HEK293 (cell line): ENCODE results near the gene TUBGCP6.

Experiments used
- CTCF ChIA-PET: fragments of 350-600 bp; formaldehyde crosslinking; extraction: SDS; loops from one replicate; lab custom pipeline; 2021; ENCODE audit warnings: antibody characterized with exemption; lab: Yijun Ruan, JAX
- POLR2A ChIA-PET: fragments of 300-600 bp; formaldehyde crosslinking; extraction: SDS; loops from one replicate; lab custom pipeline; 2020; ENCODE audit warnings: antibody characterized with exemption, inconsistent platforms; lab: Yijun Ruan, JAX
- H3K27ac ChIP-seq: fragments of 200-500 bp; sonication (Bioruptor generic); 2 replicates; pipeline ENCODE4 v1.5.1; 2014; ENCODE audit warnings: low read depth, low read length, control low read depth, inconsistent platforms; ENCODE audit errors: extremely low read depth
- H3K36me3 ChIP-seq, 2 experiments: fragments of 200-500 bp in 1 of 2; sonication (Bioruptor generic) in 1 of 2; 1 replicate in 1 of 2; 2 replicates in 1 of 2; pipeline ENCODE4 v1.5.1; 2014 to 2017; ENCODE audit warnings: inconsistent platforms in 2 of 2, low read length in 2 of 2; ENCODE audit not compliant: control insufficient read depth in 2 of 2, insufficient read depth in 1 of 2
- H3K4me1 ChIP-seq: fragments of 200-500 bp; sonication (Bioruptor generic); 2 replicates; pipeline ENCODE4 v1.5.1; 2014; ENCODE audit warnings: mild to moderate bottlenecking, low read length, inconsistent platforms; ENCODE audit not compliant: control insufficient read depth, insufficient read depth
- H3K4me3 ChIP-seq: 2 replicates; pipeline ENCODE4 v1.5.1; 2011; ENCODE audit warnings: low read depth, mild to moderate bottlenecking, control low read depth, low read length, moderate library complexity
- H3K9me3 ChIP-seq: fragments of 200-500 bp; sonication (Bioruptor generic); 2 replicates; pipeline ENCODE4 v1.5.1; 2014; ENCODE audit warnings: low read depth, low read length, inconsistent platforms; ENCODE audit not compliant: control insufficient read depth, insufficient read depth
- AEBP2 ChIP-seq: fragments of 450-650 bp; formaldehyde crosslinking; IDR thresholded peaks from 2 replicates; pipeline ENCODE4 v1.5.1; 2016; ENCODE audit warnings: missing biosample characterization, missing genetic modification characterization, borderline replicate concordance
- GFI1B ChIP-seq: fragments of 450-650 bp; formaldehyde crosslinking; IDR thresholded peaks from 2 replicates; pipeline ENCODE4 v1.5.1; 2016; ENCODE audit warnings: missing biosample characterization, missing genetic modification characterization
- GLI2 ChIP-seq: fragments of 450-650 bp; formaldehyde crosslinking; IDR thresholded peaks from 2 replicates; pipeline ENCODE4; 2017; ENCODE audit warnings: missing biosample characterization, missing genetic modification characterization, low read depth, borderline replicate concordance
- KLF17 ChIP-seq: fragments of 450-650 bp; formaldehyde crosslinking; IDR thresholded peaks from 2 replicates; pipeline ENCODE4 v1.5.1; 2016; ENCODE audit warnings: missing biosample characterization, missing genetic modification characterization
- KLF9 ChIP-seq: fragments of 450-650 bp; formaldehyde crosslinking; IDR thresholded peaks from 2 replicates; pipeline ENCODE4 v1.5.1; 2016; ENCODE audit warnings: missing biosample characterization, missing genetic modification characterization, low read depth
- PRDM10 ChIP-seq: fragments of 450-650 bp; formaldehyde crosslinking; IDR thresholded peaks from 2 replicates; pipeline ENCODE4 v1.5.1; 2016; ENCODE audit warnings: missing biosample characterization, missing genetic modification characterization
- PRDM2 ChIP-seq: fragments of 450-650 bp; formaldehyde crosslinking; IDR thresholded peaks from 2 replicates; pipeline ENCODE4 v1.5.1; 2016; ENCODE audit warnings: missing biosample characterization, missing genetic modification characterization, borderline replicate concordance
- SETDB1 ChIP-seq: IDR thresholded peaks from one replicate; pipeline ENCODE4 v1.6.1; 2017; ENCODE audit warnings: mild to moderate bottlenecking, low read length, moderate library complexity, mixed read lengths; ENCODE audit not compliant: insufficient read length
- SP2 ChIP-seq: fragments of 450-650 bp; formaldehyde crosslinking; IDR thresholded peaks from 2 replicates; pipeline ENCODE4 v1.5.1; 2016; ENCODE audit warnings: missing biosample characterization, missing genetic modification characterization
- ZBTB21 ChIP-seq: fragments of 450-650 bp; formaldehyde crosslinking; IDR thresholded peaks from 2 replicates; pipeline ENCODE4 v1.5.1; 2017; ENCODE audit warnings: missing biosample characterization, missing genetic modification characterization
- ZNF202 ChIP-seq: fragments of 450-650 bp; formaldehyde crosslinking; IDR thresholded peaks from 2 replicates; pipeline ENCODE4 v1.5.1; 2016; ENCODE audit warnings: missing biosample characterization, missing genetic modification characterization, borderline replicate concordance
- ZNF239 ChIP-seq: fragments of 450-650 bp; formaldehyde crosslinking; IDR thresholded peaks from 2 replicates; pipeline ENCODE4 v1.5.1; 2016; ENCODE audit warnings: missing biosample characterization, missing genetic modification characterization
- ZNF280D ChIP-seq: fragments of 450-650 bp; formaldehyde crosslinking; IDR thresholded peaks from 2 replicates; pipeline ENCODE4 v1.5.1; 2016; ENCODE audit warnings: missing biosample characterization, missing genetic modification characterization
- ZNF350 ChIP-seq: fragments of 450-650 bp; formaldehyde crosslinking; IDR thresholded peaks from 2 replicates; pipeline ENCODE4 v1.5.0; 2017; ENCODE audit warnings: missing biosample characterization, mild to moderate bottlenecking, missing genetic modification characterization
- ZNF354C ChIP-seq: fragments of 450-650 bp; formaldehyde crosslinking; IDR thresholded peaks from 2 replicates; pipeline ENCODE4 v1.5.1; 2016; ENCODE audit warnings: missing biosample characterization, missing genetic modification characterization, low read depth, borderline replicate concordance
- ZNF510 ChIP-seq: fragments of 450-650 bp; formaldehyde crosslinking; IDR thresholded peaks from 2 replicates; pipeline ENCODE4 v1.5.1; 2018; ENCODE audit warnings: mild to moderate bottlenecking, missing genetic modification characterization, missing biosample characterization; ENCODE audit not compliant: insufficient replicate concordance
- ZNF514 ChIP-seq: fragments of 450-650 bp; formaldehyde crosslinking; IDR thresholded peaks from 2 replicates; pipeline ENCODE4 v1.5.1; 2016; ENCODE audit warnings: missing biosample characterization, missing genetic modification characterization
- ZNF521 ChIP-seq: fragments of 450-650 bp; formaldehyde crosslinking; IDR thresholded peaks from 2 replicates; pipeline ENCODE4 v1.5.1; 2017; ENCODE audit warnings: missing biosample characterization, mild to moderate bottlenecking, missing genetic modification characterization
- ZNF658 ChIP-seq: fragments of 450-650 bp; formaldehyde crosslinking; IDR thresholded peaks from 2 replicates; pipeline ENCODE4; 2016; ENCODE audit warnings: missing biosample characterization, missing genetic modification characterization

Gene TUBGCP6

GRCh38 chr22:50175191-50175461 is 69.7 kb downstream of the TUBGCP6 start:
- POLR2A ChIA-PET: interaction anchor here (0.6 kb wide), 1 partner anchor 33 kb away, joined by 4 read pairs; no protein-coding TSS in a partner anchor
- TF ChIP-seq ZNF280D (tag by site-specific recombination) (no peak), ZNF514 (no peak), ZBTB21 (tag by site-specific recombination) (no peak), PRDM10 (no peak), SETDB1 (no peak), ZNF510 (no peak), ZNF521 (tag by site-specific recombination) (no peak), ZNF354C (no peak), ZNF239 (tag by site-specific recombination) (no peak)
- CTCF ChIA-PET: no interaction called here

GRCh38 chr22:50174382-50175190 is 70.2 kb downstream of the TUBGCP6 start:
- no peak overlapping the region for H3K4me3 ChIP-seq
- H3K27ac ChIP-seq: no peak overlapping the region
- H3K4me1 ChIP-seq: no peaks in the 10 kb centered on the region
- no peaks in the 10 kb centered on the region for H3K9me3 ChIP-seq
- CTCF ChIA-PET: no interaction called here
- H3K36me3 ChIP-seq: peaks cover 0 to 23% of the 10 kb centered on the region in 2 experiments; a peak in 1 of 3 replicates
- POLR2A ChIA-PET: interaction anchor here (0.6 kb wide), 1 partner anchor 34 kb away, joined by 4 read pairs; no protein-coding TSS in a partner anchor
- TF ChIP-seq KLF17: no peak
- no peak for TF ChIP-seq ZNF350 (tag by site-specific recombination)
- no peak for TF ChIP-seq SP2
- TF ChIP-seq GFI1B (tag by site-specific recombination): no peak
- TF ChIP-seq KLF9 (tag by site-specific recombination): no peak
- no peak for TF ChIP-seq GLI2
- TF ChIP-seq PRDM2: no peak
- no peak for TF ChIP-seq ZNF202
- TF ChIP-seq ZNF658 (tag by site-specific recombination): no peak
- TF ChIP-seq AEBP2 (tag by site-specific recombination): no peak

More at GRCh38 chr22:50175191-50175461, 69.7 kb downstream of the TUBGCP6 start:
- H3K4me1 ChIP-seq: no peaks in the 10 kb centered on the region
- no peak overlapping the region for H3K4me3 ChIP-seq
- H3K36me3 ChIP-seq: peaks cover 0 to 28% of the 10 kb centered on the region in 2 experiments; a peak in 1 of 3 replicates
- H3K9me3 ChIP-seq: no peaks in the 10 kb centered on the region
- H3K27ac ChIP-seq: no peak overlapping the region
